Muscle of leg (tissue), 11 donors: ENCODE data around the gene PFKP. TPM values are rescaled to one million over a fixed set of nuclear protein-coding genes. Genes with fewer than 3 reads are reported as not detected.

Experiments
- DNase-seq: peaks from one replicate; pipeline ENCODE4 v3.0.0; 2013
- H3K27ac ChIP-seq: one replicate; pipeline ENCODE4 v1.5.1; 2013; ENCODE audit warnings: mild to moderate bottlenecking, low read length, control low read depth
- H3K27me3 ChIP-seq: one replicate; pipeline ENCODE4 v1.6.1; 2013; ENCODE audit warnings: low read length; ENCODE audit not compliant: control insufficient read depth, insufficient read depth
- H3K36me3 ChIP-seq: one replicate; pipeline ENCODE4 v1.6.1; 2013; ENCODE audit warnings: low read length; ENCODE audit not compliant: control insufficient read depth, insufficient read depth
- H3K4me1 ChIP-seq: one replicate; pipeline ENCODE4 v1.6.1; 2013; ENCODE audit warnings: low read length; ENCODE audit not compliant: control insufficient read depth, insufficient read depth
- H3K4me3 ChIP-seq: one replicate; pipeline ENCODE4 v1.5.1; 2013; ENCODE audit warnings: low read length, control low read depth
- H3K9me3 ChIP-seq: replicated peaks from 2 replicates; pipeline ENCODE4 v1.6.1; 2013; ENCODE audit warnings: low read depth, low read length; ENCODE audit not compliant: control insufficient read depth
- WGBS: methylation state at CpG from one replicate; pipeline ENCODE4 v1.1.5; 2013; ENCODE audit warnings: missing lambda C conversion rate; ENCODE audit not compliant: insufficient coverage; 5-methylcytosine and 5-hydroxymethylcytosine counted together
- polyA plus RNA-seq, 8 donors: library from polyadenylated mRNA; unstranded; fragments of 120-200 nt; gene quantifications; one replicate each; pipeline versions ENCODE4 v1.2.1 to v1.2.3, GENCODE V29; 2013; ENCODE audit warnings: inconsistent platforms in 1 of 8, low replicate concordance in 1 of 8; ENCODE audit not compliant: insufficient read length in 8 of 8, insufficient read depth in 1 of 8
- total RNA-seq: library from RNA; stranded (reverse); fragments of 120-200 nt; gene quantifications from one replicate; pipeline ENCODE4 v1.2.4, GENCODE V29; 2013

PFKP gene
- total and polyA plus RNA-seq, 9 donors, result 15.0 to 24.4 (median 18.6) TPM

GRCh38 chr10:3111621-3112163 is 44.3 kb downstream of the PFKP start:
- WGBS, result 67% methylated on average over 5 of the region's 15 CpGs
- H3K4me3 ChIP-seq, result no peak overlapping the region
- H3K4me1 ChIP-seq, result peaks cover 26% of the 10 kb centered on the region
- no peaks in the 10 kb centered on the region for H3K27me3 ChIP-seq
- no peak for DNase-seq
- peaks cover 32% of the 10 kb centered on the region for H3K36me3 ChIP-seq
- no peak overlapping the region for H3K27ac ChIP-seq
- H3K9me3 ChIP-seq, result no peaks in the 10 kb centered on the region

DNA sequence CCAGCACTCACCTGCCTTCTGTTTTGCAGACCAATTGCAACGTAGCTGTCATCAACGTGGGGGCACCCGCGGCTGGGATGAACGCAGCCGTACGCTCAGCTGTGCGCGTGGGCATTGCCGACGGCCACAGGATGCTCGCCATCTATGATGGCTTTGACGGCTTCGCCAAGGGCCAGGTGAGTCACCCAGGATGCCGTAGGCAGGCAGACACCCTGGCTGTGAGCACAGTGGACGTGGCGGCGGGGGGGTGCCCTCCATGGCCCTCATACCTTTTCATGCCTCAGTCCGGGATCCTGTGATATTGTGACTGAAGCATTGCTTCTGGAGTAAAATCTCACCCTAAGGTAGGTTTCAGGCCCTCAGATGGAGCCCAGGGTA is 46.0 kb downstream of the PFKP start:
- Histone ChIP-seq H3K4me3 (no peak overlapping the region), H3K27ac (no peak overlapping the region), H3K4me1 (peaks cover 17% of the 10 kb centered on the region), H3K9me3 (no peaks in the 10 kb centered on the region), H3K27me3 (no peaks in the 10 kb centered on the region), H3K36me3 (peaks cover 39% of the 10 kb centered on the region)
- WGBS, result 91% methylated on average over 16 of the region's 19 CpGs
- no peak for DNase-seq

DNA sequence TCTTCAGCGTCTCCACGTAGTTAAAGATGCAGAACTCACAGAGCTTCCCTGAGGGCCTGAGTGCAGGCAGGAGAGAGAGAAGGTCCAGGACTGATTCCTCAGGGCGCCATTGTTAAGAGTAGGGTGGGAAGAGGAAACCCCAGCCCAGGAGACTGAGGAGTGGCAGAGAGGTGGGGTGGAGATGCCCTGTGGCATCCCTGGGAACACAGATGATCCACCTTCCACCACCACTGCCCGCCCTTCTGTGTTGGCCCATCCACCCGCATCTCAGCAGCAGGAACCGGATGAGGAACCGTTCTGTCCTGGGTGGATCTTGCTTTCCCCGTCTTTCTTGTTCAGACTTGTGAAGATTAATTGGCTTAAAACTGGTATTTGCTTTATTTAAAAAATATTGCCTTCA is 48.3 kb downstream of the PFKP start:
- 74% methylated on average over 3 of the region's 8 CpGs for WGBS
- Histone ChIP-seq H3K27ac (no peak overlapping the region), H3K9me3 (no peaks in the 10 kb centered on the region), H3K27me3 (no peaks in the 10 kb centered on the region), H3K36me3 (peaks cover 29% of the 10 kb centered on the region), H3K4me1 (peaks cover 20% of the 10 kb centered on the region), H3K4me3 (no peak overlapping the region)
- no peak for DNase-seq

GRCh38 chr10:3116508-3117100 is 49.3 kb downstream of the PFKP start:
- Histone ChIP-seq H3K4me3 (no peak overlapping the region), H3K4me1 (peaks cover 14% of the 10 kb centered on the region), H3K27me3 (no peaks in the 10 kb centered on the region), H3K9me3 (no peaks in the 10 kb centered on the region), H3K27ac (no peak overlapping the region), H3K36me3 (peaks cover 29% of the 10 kb centered on the region)
- no peak for DNase-seq
- 65% methylated on average over 5 of the region's 20 CpGs for WGBS

- DNase-seq, result no peak
- Histone ChIP-seq H3K36me3 (peaks cover 28% of the 10 kb centered on the region), H3K27ac (no peak overlapping the region), H3K4me1 (peaks cover 8% of the 10 kb centered on the region), H3K27me3 (no peaks in the 10 kb centered on the region), H3K4me3 (no peak overlapping the region), H3K9me3 (no peaks in the 10 kb centered on the region)
- WGBS, result 86% methylated on average over 10 of the region's 12 CpGs
These were observed 50.1 kb downstream of the PFKP start for GRCh38 chr10:3117486-3117885.

DNA sequence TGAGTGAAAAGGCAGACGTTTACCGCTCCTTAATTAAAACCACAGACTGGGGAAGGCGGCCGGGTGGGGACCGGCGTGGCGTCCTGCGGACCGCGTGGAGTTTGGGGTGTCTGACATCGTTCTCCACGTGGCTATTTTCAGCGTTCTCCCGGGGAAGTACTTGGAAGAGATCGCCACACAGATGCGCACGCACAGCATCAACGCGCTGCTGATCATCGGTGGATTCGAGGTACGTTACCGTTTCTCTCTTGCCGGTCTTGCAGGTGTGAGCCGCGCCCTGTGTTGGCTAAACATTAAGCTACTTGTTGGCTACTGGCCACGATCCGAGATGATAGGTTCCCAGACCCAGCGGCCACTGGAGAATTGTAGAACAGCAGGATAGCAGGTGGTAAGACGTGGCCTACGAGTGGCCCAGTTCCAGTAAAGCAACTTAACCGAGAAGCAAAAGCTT is 51.3 kb downstream of the PFKP start:
- DNase-seq, result no peak

DNA sequence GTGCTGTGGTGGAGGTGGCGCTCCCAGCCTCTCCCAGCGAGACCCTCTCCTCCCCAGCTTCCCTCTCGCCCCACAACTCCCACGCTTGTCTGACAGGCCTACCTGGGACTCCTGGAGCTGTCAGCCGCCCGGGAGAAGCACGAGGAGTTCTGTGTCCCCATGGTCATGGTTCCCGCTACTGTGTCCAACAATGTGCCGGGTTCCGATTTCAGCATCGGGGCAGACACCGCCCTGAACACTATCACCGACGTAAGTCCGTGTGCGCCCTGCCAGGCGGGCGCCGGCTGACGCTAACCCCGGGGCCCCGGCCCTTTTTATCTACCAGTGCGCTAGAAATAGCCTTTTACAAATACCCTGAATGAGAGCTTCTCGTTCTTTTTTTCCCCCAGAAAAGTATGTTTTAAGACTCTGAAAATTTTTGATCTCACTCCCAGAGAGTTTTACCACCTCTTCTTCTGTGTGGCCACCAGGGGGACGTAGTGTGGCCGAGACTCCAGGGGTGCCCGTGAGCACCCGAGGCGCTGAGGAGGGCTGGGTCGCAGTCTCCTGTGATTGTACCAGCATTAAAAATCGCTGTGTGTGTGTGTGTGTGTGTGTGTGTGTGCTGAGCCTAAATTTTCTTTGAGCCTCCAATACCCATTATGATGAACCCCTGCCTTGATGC is 52.6 kb downstream of the PFKP start:
- WGBS, result 91% methylated on average over 13 of the region's 31 CpGs
- Histone ChIP-seq H3K4me3 (no peak overlapping the region), H3K9me3 (no peaks in the 10 kb centered on the region), H3K27me3 (no peaks in the 10 kb centered on the region), H3K4me1 (peaks cover 15% of the 10 kb centered on the region), H3K36me3 (peaks cover 28% of the 10 kb centered on the region), H3K27ac (no peak overlapping the region)
- DNase-seq, result no peak

More for the DNA sequence above, 51.3 kb downstream of the PFKP start:
- H3K4me1 ChIP-seq, result peaks cover 14% of the 10 kb centered on the region
- H3K9me3 ChIP-seq, result no peaks in the 10 kb centered on the region
- 77% methylated on average over 31 of the region's 32 CpGs for WGBS
- H3K27me3 ChIP-seq, result no peaks in the 10 kb centered on the region
- H3K4me3 ChIP-seq, result no peak overlapping the region
- peaks cover 28% of the 10 kb centered on the region for H3K36me3 ChIP-seq
- H3K27ac ChIP-seq, result no peak overlapping the region

GRCh38 chr10:3122034-3122433 is 54.7 kb downstream of the PFKP start:
- no peak for DNase-seq
- no peaks in the 10 kb centered on the region for H3K9me3 ChIP-seq
- peaks cover 27% of the 10 kb centered on the region for H3K4me1 ChIP-seq
- peaks cover 24% of the 10 kb centered on the region for H3K36me3 ChIP-seq
- no peaks in the 10 kb centered on the region for H3K27me3 ChIP-seq
- 92% methylated on average over 14 of the region's 14 CpGs for WGBS
- H3K27ac ChIP-seq, result no peak overlapping the region
- H3K4me3 ChIP-seq, result no peak overlapping the region

- Histone ChIP-seq H3K4me3 (no peak overlapping the region), H3K4me1 (peaks cover 31% of the 10 kb centered on the region), H3K27ac (no peak overlapping the region), H3K27me3 (no peaks in the 10 kb centered on the region), H3K9me3 (peaks cover 2% of the 10 kb centered on the region), H3K36me3 (peaks cover 21% of the 10 kb centered on the region)
- DNase-seq, result no peak
- 89% methylated on average over 27 of the region's 27 CpGs for WGBS
These were observed 55.3 kb downstream of the PFKP start for GRCh38 chr10:3122486-3123205.
